Left ventricle myocardium superior (tissue), 1 donor: ENCODE results near the gene TEAD1. TPM values are rescaled to one million over a fixed set of nuclear protein-coding genes. Genes with fewer than 3 reads are reported as not detected.
"Not testable (repeated sequence)": the region's sequence is repeated elsewhere in the genome, so short reads cannot be mapped to it uniquely, and the experiment has no call there.

Source experiments
- ATAC-seq: fragments of 200-7000 bp; cut with Tn5 transposase; one replicate; pipeline ENCODE4 v1.9.1; 2020; ENCODE audit warnings: mild to moderate bottlenecking, moderate library complexity
- DNase-seq: peaks from one replicate; pipeline ENCODE4 v3.0.0-alpha.2; 2020
- intact Hi-C: fragments of 100-400 bp; cut with micrococcal nuclease; formaldehyde crosslinking; loops from one replicate; pipeline ENCODE4 v1.11.0; 2022
- total RNA-seq: library from RNA; stranded (reverse); fragmentation: NEBNext Ultra II Directional; extraction: Animal tissue kit (Norgen Biotek cat#: 25700); gene quantifications from one replicate; pipeline ENCODE4 v1.2.1, GENCODE V29; 2021
- donor health status: DM: no; HTN: yes; CAD: no; lungs with severe emphysema.

TEAD1 gene
- total RNA-seq, 1 donor from 2014 or later: 127 TPM

DNA sequence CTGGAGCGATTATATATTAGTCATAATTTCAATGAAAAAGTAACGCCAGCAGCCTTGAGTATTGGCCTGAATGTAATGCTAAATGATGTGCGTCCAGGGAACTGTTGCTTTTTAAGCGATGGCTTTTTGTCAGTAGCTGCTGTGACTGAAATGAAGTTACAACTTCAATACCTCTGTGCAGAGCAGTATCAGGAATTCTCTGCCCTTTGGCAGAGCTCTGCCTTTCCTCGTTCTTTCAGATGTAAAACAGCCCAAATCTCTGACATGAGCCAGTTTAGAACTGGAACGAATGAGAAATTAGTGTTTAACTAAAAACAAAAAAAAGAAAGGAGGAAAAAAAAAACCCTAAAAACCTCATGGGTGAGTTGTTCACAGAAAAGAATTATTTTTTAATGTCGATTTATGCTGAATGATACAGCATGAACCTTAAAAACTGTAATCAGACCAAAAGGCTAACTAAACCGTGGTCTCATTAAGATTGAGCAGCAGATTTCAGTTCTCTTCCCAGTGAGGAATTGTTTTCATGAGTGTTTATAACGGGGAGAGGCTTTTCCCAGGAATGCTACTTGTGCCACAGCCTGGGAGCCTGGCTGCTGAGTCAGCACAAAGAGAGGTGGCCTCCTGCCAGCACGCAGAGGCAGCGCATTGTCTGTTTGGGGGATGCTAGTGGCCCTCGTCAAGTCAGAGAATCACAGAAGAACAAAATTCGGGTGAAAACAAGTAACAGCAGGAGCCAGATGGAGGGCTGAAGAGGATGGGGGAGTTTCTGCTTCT lies 188.7 kb downstream of the TEAD1 start:
- ATAC-seq (peak; percentile 63), DNase-seq (peak; percentile 62)
- intact Hi-C loops: no loop called here

DNA sequence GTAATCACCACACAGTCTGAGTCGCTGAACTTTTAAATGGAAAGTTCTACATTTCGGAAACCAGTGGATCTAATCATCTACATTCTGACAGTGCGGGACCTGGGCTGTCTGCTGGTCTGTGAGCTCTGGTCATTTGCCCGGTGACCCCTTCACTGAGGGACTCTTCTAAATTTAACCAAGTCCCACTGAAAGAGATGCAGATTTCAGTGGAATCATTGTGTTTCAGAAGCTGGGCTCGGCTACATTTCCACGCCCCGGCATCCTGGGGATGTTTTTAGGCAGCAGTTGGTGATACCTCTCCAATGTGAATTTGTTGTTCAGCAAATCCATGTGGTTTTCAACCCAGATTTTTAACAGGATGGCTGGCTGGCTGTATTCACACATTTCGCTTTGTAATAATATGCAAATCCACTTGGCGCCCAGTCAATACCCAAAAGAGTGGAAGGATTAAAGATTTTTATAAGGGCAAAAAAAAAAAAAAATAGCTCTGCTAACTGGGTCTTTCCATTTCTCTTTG lies 189.4 kb downstream of the TEAD1 start:
- intact Hi-C loops: no loop called here
- ATAC-seq (peak; percentile 38), DNase-seq (no peak)

DNA sequence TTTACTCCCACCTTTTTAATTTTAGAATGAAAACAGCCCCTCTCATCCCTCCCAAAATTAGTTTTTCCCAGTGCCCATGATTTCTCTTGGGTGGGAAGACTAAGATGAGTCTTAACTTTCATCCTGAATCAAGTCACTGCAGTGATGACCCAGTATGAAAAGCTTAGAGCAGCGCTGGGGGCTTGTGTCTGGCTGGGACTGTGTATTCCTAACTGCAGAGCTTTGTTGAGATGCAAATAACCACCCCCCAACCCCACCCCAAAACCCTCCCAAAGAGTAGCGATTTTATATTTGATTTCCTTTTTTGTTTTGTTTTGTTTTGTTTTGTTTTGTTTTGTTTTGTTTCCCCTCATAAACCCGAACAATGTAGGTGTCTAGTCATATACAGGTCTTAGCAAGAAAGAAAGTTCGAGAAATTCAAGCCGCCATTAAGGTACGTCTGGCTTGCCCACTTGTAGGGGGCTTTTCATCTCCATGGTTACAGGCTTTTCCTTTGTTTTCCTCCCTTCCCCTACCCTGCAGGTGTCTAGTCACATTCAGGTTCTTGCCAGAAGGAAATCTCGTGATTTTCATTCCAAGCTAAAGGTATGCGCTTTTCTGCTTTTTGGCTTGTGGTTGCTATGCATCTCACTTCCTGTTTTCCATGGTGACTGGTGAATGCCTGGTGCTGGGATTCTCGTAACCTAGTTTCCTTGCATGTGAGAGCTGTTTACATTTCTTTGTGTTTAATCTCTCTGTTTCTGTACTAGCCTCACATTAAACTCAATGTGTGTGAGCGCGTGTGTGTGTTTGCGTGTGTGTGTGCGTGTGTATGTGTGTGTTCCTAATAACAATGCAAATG lies 190.3 kb downstream of the TEAD1 start:
- ATAC-seq (no peak), DNase-seq (no peak)
- intact Hi-C loops: no loop called here

- intact Hi-C loops: no loop called here
- ATAC-seq: peak; percentile 53
- no peak for DNase-seq
These were observed 191.8 kb downstream of the TEAD1 start for GRCh38 chr11:12865863-12866595.

DNA sequence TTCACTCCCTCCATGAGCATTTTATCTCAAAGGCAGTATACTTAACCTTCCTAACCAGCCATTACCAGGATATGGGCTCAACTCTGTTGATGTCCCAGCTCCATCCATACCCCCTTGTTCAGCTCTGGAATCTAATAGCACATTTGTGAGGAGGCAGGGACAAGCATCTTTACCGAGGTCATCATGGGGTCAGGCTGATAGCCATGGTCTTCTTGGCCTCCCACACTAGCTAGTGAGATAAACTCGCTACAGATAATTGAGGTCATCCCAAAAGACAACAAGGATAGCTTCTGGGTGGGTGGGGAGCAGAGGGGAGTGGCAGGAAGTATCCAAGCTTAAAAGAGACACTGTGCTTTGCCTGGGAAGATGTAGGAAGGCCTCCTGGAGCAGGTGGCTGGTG lies 193.3 kb downstream of the TEAD1 start:
- DNase-seq (no peak), ATAC-seq (no peak)
- intact Hi-C loops: no loop called here

GRCh38 chr11:12868315-12869073 lies 194.3 kb downstream of the TEAD1 start:
- DNase-seq: no peak
- intact Hi-C loops: no loop called here
- ATAC-seq: no peak

DNA sequence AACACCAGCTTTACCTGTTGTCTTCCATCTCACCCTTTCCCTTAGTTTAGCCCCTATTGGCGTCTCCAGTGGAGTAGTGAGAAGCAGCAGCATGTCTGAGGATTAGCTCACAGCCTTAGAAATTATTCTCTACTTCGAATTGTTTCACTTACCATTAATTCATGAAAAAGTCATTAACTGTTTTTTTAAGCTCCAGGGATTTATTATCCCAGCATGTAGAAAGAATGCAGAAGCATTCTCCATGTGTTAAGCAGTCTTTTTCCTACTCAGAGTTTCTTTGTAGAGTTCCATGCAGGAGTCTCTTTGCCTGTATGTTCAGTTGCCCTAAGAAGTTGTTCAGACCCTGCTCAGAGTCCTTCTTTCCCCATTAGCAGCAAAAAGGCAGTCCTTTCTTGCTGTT lies 197.0 kb downstream of the TEAD1 start:
- ATAC-seq (no peak), DNase-seq (no peak)
- intact Hi-C loops: no loop called here

DNA sequence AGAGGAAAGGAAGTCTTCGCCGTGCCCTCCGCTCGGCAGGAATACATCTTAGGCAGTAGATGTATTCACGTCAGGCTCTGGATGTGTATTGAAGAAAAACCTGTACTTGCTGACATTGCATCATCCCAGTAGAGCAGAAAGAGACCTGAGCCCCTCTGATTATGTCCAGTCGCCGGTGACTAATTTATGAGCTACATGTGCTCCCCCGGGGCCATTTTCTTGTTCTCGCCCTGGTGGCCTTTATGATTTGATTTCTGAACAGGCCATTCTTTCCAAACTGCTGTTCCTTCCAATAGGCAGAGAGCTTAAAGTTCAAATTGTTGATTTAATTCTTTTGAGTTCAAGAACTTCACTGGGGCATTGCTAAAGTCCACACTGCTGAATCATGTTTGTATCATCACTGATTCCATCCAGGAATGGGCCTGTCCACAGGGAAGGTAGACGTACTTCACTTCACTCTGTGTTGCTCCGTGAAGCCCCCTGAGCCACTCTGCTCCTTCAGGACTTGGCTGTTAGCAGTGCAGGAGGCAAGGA lies 197.6 kb downstream of the TEAD1 start:
- no peak for ATAC-seq
- intact Hi-C loops: no loop called here
- no peak for DNase-seq

- no peak for ATAC-seq
- DNase-seq: no peak
- intact Hi-C loops: no loop called here
These were observed 202.1 kb downstream of the TEAD1 start for GRCh38 chr11:12876340-12876739.

DNA sequence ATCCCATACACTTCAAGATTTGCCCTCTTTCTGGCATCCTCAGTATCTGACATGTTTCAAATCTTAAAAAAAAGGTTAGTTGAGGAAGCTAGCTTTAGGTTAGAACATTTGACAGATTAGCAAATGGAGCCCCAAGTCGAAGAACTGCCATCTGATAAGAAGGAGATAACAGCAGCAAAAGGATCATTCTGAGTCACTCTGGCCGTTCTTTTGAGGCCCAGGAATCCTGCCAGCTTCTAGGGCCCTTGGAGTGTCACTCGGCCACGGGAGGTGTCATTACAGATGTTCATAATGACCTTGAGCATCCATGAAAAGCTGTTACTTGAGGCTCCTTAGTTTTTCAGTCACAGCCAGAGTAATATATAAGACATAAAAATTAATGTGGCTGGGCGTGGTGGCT lies 202.8 kb downstream of the TEAD1 start:
- intact Hi-C loops: no loop called here
- DNase-seq (no peak), ATAC-seq (no peak)

- intact Hi-C loops, DNase-seq, ATAC-seq: not testable (repeated sequence)
These were observed 203.3 kb downstream of the TEAD1 start for GRCh38 chr11:12877508-12877907.

DNA sequence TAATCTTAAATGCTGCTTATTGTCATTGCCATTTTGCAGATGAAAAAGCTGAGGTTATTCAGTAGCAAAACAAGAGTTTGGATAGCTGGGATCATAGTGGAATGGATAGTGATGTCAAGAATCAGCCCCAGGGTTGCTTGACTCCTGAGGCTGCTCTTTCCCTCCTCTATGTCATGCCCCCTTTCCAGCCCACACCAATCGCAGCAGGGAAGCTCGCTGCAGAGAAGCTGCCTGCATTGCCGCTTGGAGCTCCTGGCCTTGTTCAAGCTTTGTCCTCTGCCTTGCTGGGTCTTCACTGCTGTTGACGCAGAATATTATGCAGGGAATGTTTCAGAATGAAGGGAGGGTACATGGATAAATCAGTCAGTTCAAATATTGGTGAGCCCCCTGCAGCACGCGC lies 206.1 kb downstream of the TEAD1 start:
- DNase-seq: no peak
- intact Hi-C loops: loop anchor here (10.0 kb wide), 1 partner anchor 466 kb away; no protein-coding TSS in a partner anchor
- ATAC-seq: no peak

GRCh38 chr11:12882670-12883069 lies 208.4 kb downstream of the TEAD1 start:
- DNase-seq (no peak), ATAC-seq (no peak)
- intact Hi-C loops: loop anchor here (10.0 kb wide), 1 partner anchor 468 kb away; no protein-coding TSS in a partner anchor

DNA sequence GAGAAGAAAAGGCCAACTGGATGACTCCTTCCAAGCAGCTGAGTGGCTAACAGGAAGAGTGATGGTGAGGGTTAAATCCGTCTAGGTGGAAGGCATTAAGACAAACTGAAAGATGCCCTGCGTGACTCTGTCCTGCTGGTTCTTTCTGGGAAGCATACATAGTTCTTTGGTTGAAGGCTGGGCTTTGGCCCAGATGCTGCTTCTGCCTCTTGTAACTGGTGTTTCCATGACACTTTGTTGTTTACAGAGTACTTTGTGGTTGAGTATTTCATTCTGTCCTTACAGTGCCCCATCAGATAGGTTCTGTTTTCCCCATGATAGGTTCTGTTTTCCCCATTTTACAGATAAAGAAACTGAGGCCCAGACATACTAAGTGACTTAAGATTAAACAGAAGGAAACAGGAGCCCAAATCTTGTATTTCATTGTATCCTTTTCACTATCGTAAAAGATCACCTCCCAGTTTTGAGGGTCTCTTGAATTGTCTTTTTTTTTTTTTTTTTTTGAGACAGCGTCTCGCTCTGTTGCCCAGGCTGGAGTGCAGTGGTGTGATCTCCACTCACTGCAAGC lies 210.6 kb downstream of the TEAD1 start:
- ATAC-seq: no peak
- intact Hi-C loops: loop anchor here (10.0 kb wide), 1 partner anchor 470 kb away; no protein-coding TSS in a partner anchor
- DNase-seq: no peak

DNA sequence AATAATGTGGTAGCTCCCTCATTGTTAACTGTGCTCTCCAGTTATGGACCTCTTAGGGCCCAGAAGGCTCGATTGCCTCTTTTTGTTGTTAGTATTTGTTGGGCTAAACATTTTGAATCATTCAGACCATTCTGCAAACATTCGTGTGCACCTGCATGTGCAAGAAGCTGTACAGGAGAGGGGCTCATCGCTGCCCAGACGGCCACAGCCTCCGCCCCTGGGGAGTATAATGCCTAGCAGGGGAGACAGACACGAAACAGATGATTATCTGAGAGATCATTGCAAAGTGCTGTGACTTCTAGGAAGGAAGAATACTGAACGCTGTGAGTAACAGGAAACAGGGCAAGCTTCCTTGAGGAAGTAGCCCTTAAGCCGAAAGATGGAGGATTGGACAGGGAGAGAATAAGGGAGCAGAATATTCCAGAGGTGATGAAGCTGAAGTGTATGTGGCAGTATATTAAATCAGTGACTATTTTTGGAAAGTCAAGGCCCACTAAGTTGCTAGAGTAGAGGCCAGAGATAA lies 211.6 kb downstream of the TEAD1 start:
- intact Hi-C loops: loop anchor here (10.0 kb wide), 1 partner anchor 471 kb away; no protein-coding TSS in a partner anchor
- DNase-seq (no peak), ATAC-seq (no peak)

DNA sequence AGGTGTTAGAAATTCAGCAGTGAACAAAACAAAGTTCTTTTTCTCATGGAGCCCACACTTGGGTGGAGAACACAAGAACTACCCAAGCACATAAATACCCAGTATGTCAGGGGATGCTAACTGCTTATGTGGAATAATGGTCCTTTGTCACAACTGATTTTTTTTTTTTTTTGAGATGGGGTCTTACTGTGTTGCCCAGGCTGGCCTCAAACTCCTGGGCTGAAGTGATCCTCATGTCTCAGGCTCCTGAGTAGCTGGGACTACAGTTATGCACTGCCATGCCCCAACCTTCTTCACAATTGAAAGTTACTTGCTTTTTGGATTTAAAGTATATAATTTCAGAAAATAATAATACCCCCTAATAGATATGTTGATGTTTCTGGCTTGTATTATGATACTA lies 212.3 kb downstream of the TEAD1 start:
- intact Hi-C loops: loop anchor here (10.0 kb wide), 1 partner anchor 472 kb away; no protein-coding TSS in a partner anchor
- ATAC-seq (no peak), DNase-seq (no peak)

DNA sequence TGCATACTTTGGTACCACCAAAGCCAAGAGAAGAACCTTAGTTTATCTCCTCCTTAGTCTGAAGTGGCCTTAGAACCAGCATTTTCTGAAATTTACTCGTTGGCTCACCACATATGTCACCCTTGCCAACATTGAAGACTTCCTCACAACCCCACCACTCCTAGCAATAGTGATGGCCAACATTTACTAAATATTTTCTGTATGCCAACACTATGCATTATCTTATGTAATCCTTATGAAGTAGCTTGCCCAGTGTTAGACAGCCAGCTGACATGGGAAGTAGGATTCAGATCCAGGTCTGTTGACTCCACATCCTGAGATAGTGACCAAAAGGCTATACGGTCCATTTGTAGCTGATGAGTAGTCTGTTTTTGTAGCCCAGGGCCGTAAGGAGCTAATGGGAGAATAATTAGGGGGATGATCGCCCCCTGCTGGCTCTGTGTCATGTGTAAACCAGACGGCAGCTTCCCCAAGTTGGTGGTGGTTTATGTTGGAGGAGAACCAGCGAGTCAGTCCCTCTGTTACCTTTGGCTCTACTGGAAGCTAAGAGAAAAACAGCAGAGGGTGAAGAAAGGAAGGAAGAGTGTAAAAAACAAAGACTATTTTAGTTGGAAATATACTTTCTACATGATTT lies 214.4 kb downstream of the TEAD1 start:
- intact Hi-C loops: loop anchor here (10.0 kb wide), 1 partner anchor 474 kb away; no protein-coding TSS in a partner anchor
- DNase-seq: peak; percentile 92
- peak; percentile 84 for ATAC-seq
